OCI-LY1 (cell line): ENCODE data around the gene SOX13.

Experiments
- H2AFZ ChIP-seq: fragments of 200-600 bp; sonication (generic), shearing (Covaris generic); 2 replicates; pipeline ENCODE4 v1.6.0; 2014; ENCODE audit warnings: antibody characterized with exemption, mild to moderate bottlenecking, low read length
- H3F3A ChIP-seq: fragments of 200-600 bp; sonication (generic), shearing (Covaris generic); 2 replicates; pipeline ENCODE4 v1.6.0; 2014; ENCODE audit warnings: mild to moderate bottlenecking, antibody characterized with exemption, low read length, moderate library complexity; ENCODE audit not compliant: insufficient read depth
- H3K27ac ChIP-seq: fragments of 200-600 bp; sonication (generic); 2 replicates; pipeline ENCODE4 v1.5.1; 2014; ENCODE audit warnings: low read length, mixed run types, mild to moderate bottlenecking, low read depth; ENCODE audit not compliant: poor library complexity, severe bottlenecking
- H3K27me3 ChIP-seq: fragments of 200-600 bp; sonication (generic); 2 replicates; pipeline ENCODE4 v1.6.0; 2014; ENCODE audit warnings: antibody characterized with exemption, mild to moderate bottlenecking, low read length, moderate library complexity; ENCODE audit not compliant: insufficient read depth
- H3K36me3 ChIP-seq: fragments of 200-600 bp; sonication (generic); 2 replicates; pipeline ENCODE4 v1.6.1; 2014; ENCODE audit warnings: mild to moderate bottlenecking, antibody characterized with exemption, low read length, moderate library complexity, mixed read lengths; ENCODE audit not compliant: insufficient read depth
- H3K4me1 ChIP-seq: fragments of 200-600 bp; sonication (generic); 2 replicates; pipeline ENCODE4 v1.5.1; 2014; ENCODE audit warnings: mild to moderate bottlenecking, low read length, moderate library complexity; ENCODE audit not compliant: insufficient read depth, severe bottlenecking
- H3K4me2 ChIP-seq: fragments of 200-600 bp; sonication (generic), shearing (Covaris generic); 2 replicates; pipeline ENCODE4 v1.6.1; 2014; ENCODE audit warnings: low read length
- H3K4me3 ChIP-seq: fragments of 200-600 bp; sonication (generic); 2 replicates; pipeline ENCODE4 v1.5.1; 2014; ENCODE audit warnings: low read length, low read depth, mild to moderate bottlenecking, mixed read lengths; ENCODE audit not compliant: poor library complexity, severe bottlenecking
- H3K79me2 ChIP-seq: fragments of 200-600 bp; shearing (Covaris generic); 2 replicates; pipeline ENCODE4 v1.6.1; 2016; ENCODE audit warnings: mixed run types, low read length, mixed read lengths; ENCODE audit not compliant: insufficient read depth
- H3K9ac ChIP-seq: fragments of 200-600 bp; sonication (generic), shearing (Covaris generic); 2 replicates; pipeline ENCODE4 v1.6.1; 2014; ENCODE audit warnings: mild to moderate bottlenecking, low read length, mixed read lengths
- H3K9me2 ChIP-seq: fragments of 200-600 bp; sonication (generic), shearing (Covaris generic); 2 replicates; pipeline ENCODE4 v1.6.1; 2014; ENCODE audit warnings: low read depth, mild to moderate bottlenecking, low read length, mixed read lengths
- H3K9me3 ChIP-seq: fragments of 200-600 bp; shearing (Covaris generic); 2 replicates; pipeline ENCODE4 v1.6.1; 2014; ENCODE audit warnings: low read length, mixed read lengths
- H4K20me1 ChIP-seq: fragments of 200-600 bp; sonication (generic), shearing (Covaris generic); 2 replicates; pipeline ENCODE4 v1.6.0; 2016; ENCODE audit warnings: mild to moderate bottlenecking, low read length; ENCODE audit not compliant: insufficient read depth
- CTCF ChIP-seq: fragments of 200-600 bp; sonication (generic), shearing (Covaris generic); IDR thresholded peaks from 2 replicates; pipeline ENCODE4 v1.5.1; 2017; ENCODE audit warnings: mild to moderate bottlenecking, antibody characterized with exemption, low read length, moderate library complexity, mixed read lengths
- EZH2 ChIP-seq: fragments of 200-600 bp; sonication (generic), shearing (Covaris generic); IDR thresholded peaks from 2 replicates; pipeline ENCODE4 v1.8.0; 2017; ENCODE audit warnings: borderline replicate concordance, mixed run types, mild to moderate bottlenecking, antibody characterized with exemption, low read length, moderate library complexity, mixed read lengths

Gene SOX13

DNA sequence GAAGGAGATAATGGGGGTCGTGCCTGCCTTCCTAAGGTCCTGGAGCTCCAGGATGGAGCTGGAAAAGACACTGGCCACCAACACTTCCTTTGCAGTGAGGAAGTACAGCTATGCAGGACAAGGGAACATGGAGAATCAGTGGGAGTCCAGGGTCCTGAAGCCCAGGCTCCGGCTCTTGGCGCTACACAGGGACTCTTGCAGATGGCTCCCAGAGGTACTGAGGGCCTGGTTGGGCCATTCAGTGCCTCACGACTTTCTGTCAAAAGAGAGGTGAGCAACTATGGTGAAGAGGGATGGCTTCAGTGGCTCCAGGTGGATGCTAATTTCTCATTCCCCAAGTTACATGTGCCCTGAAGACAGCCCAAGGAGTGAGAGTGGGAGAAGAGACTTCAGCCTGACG is 80.8 kb downstream of the SOX13 start:
- TF ChIP-seq EZH2 (no peak), CTCF (no peak)
- Histone ChIP-seq H3K4me1 (no peaks in the 10 kb centered on the region), H2AFZ (no peak overlapping the region), H3K9ac (no peak overlapping the region), H3F3A (no peaks in the 10 kb centered on the region), H3K9me3 (no peaks in the 10 kb centered on the region), H3K36me3 (no peaks in the 10 kb centered on the region), H3K9me2 (no peaks in the 10 kb centered on the region), H3K79me2 (no peaks in the 10 kb centered on the region), H3K4me2 (no peak overlapping the region), H3K27ac (no peak overlapping the region), H3K27me3 (0 out of 2 replicates have a peak, but pooled peaks cover 4% of the 10 kb centered on the region), H4K20me1 (no peaks in the 10 kb centered on the region), H3K4me3 (no peak overlapping the region)

DNA sequence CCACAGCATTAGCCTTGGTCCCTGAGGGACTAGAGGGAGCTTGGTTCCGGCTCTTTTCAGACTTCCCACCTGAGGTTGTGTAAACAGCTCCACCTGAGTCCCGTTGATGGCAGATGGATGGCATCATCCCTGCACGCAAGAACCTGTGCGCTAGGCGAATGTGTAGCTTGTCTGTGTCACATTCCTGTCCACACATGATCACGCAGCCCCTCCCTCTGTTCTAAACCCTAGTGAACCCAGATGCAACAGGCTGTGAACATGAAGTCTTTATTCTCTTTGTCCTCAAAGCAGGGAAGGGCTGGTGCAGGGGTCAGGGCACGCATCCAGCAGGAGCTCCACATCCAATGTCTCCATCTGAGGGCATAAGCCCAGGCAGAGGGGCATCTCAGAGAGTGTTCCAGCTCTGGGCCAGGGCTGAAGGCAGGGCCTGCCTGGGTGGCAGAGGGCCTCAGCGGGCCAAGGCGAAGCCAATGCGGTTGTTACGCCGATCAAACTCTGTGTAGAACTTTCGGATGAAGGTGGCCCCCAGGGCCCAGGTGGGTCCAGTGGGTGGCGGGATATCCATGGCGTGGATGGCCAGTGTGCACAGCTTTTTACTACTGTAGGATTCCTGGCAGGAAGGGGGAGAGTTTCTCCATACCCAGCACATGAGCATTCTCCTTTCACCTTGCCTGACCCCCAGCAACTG is 81.8 kb downstream of the SOX13 start:
- no peak overlapping the region for H3K4me3 ChIP-seq
- H4K20me1 ChIP-seq = no peaks in the 10 kb centered on the region
- no peak overlapping the region for H3K9ac ChIP-seq
- TF ChIP-seq CTCF = no peak
- TF ChIP-seq EZH2 = no peak
- H3K27ac ChIP-seq = no peak overlapping the region
- H3K4me2 ChIP-seq = no peak overlapping the region
- H2AFZ ChIP-seq = no peak overlapping the region
- no peaks in the 10 kb centered on the region for H3K9me3 ChIP-seq
- 0 out of 2 replicates have a peak, but pooled peaks cover 4% of the 10 kb centered on the region for H3K27me3 ChIP-seq
- H3F3A ChIP-seq = no peaks in the 10 kb centered on the region
- H3K9me2 ChIP-seq = no peaks in the 10 kb centered on the region
- H3K4me1 ChIP-seq = no peaks in the 10 kb centered on the region
- H3K36me3 ChIP-seq = no peaks in the 10 kb centered on the region
- H3K79me2 ChIP-seq = no peaks in the 10 kb centered on the region

- Histone ChIP-seq H3K36me3 (no peaks in the 10 kb centered on the region), H3K4me2 (no peak overlapping the region), H3K9me2 (no peaks in the 10 kb centered on the region), H3K27ac (no peak overlapping the region), H3K9ac (no peak overlapping the region), H3K9me3 (no peaks in the 10 kb centered on the region), H3K4me1 (no peaks in the 10 kb centered on the region), H3K27me3 (0 out of 2 replicates have a peak, but pooled peaks cover 4% of the 10 kb centered on the region), H4K20me1 (no peaks in the 10 kb centered on the region), H3K4me3 (no peak overlapping the region), H2AFZ (no peak overlapping the region), H3K79me2 (no peaks in the 10 kb centered on the region), H3F3A (no peaks in the 10 kb centered on the region)
- TF ChIP-seq CTCF = no peak
- TF ChIP-seq EZH2 = no peak
Measured at GRCh38 chr1:204155881-204156280, 83.0 kb downstream of the SOX13 start.
